IMR-90 (cell line): ENCODE measurements around the gene NPR2. TPM values are rescaled to one million over a fixed set of nuclear protein-coding genes. Genes with fewer than 3 reads are reported as not detected.
A peak's percentile ranks its signal among the peaks of the same experiment; 100 is the strongest.

Source experiments
- ATAC-seq: fragments of 200-7000 bp; cut with Tn5 transposase; 2 replicates; pipeline ENCODE4 v1.9.1; 2020; ENCODE audit warnings: low read depth, mild to moderate bottlenecking, moderate library complexity
- BruUV-seq: library from RNA; stranded (reverse); fragments of 400-500 nt; replicated peaks from 2 replicates; lab custom pipeline; 2021; lab: Mats Ljungman, UMichigan
- CTCF ChIA-PET: fragments of 300-600 bp; formaldehyde crosslinking; extraction: SDS; loops from one replicate; lab custom pipeline; 2021; ENCODE audit warnings: antibody characterized with exemption; lab: Yijun Ruan, JAX
- POLR2A ChIA-PET: fragments of 300-600 bp; sonication (Branson Sonifier 250); formaldehyde crosslinking; loops from one replicate; lab custom pipeline; 2022; ENCODE audit warnings: antibody characterized with exemption; ENCODE audit not compliant: unreplicated experiment; lab: Charles Lee
- DNase-seq: peaks from one replicate; pipeline ENCODE4 v3.0.0; 2013
- H2AFZ ChIP-seq: replicated peaks from 2 replicates; pipeline ENCODE3; 2013; ENCODE audit warnings: low read length, mild to moderate bottlenecking; ENCODE audit not compliant: poor library complexity
- H2AK5ac ChIP-seq: 2 replicates; pipeline ENCODE4 v1.6.1; 2013; ENCODE audit warnings: low read depth, low read length, inconsistent platforms
- H2AK9ac ChIP-seq: replicated peaks from 2 replicates; pipeline ENCODE3; 2013; ENCODE audit warnings: mild to moderate bottlenecking, low read depth, low read length, moderate library complexity; ENCODE audit not compliant: poor library complexity
- H2BK120ac ChIP-seq: 2 replicates; pipeline ENCODE4 v1.6.1; 2013; ENCODE audit warnings: low read depth, low read length, inconsistent platforms
- H2BK15ac ChIP-seq: 3 replicates; pipeline ENCODE4 v1.6.1; 2013; ENCODE audit warnings: low read depth, low read length, inconsistent platforms
- H2BK20ac ChIP-seq: 2 replicates; pipeline ENCODE4 v1.6.1; 2013; ENCODE audit warnings: low read depth, mild to moderate bottlenecking, inconsistent platforms, low read length, moderate library complexity
- H2BK5ac ChIP-seq: 2 replicates; pipeline ENCODE4 v1.6.1; 2013; ENCODE audit warnings: mild to moderate bottlenecking, low read depth, low read length, inconsistent platforms; ENCODE audit not compliant: poor library complexity, severe bottlenecking
- H3K14ac ChIP-seq: replicated peaks from 2 replicates; pipeline ENCODE4 v1.6.1; 2013; ENCODE audit warnings: low read depth, low read length, inconsistent platforms
- H3K18ac ChIP-seq: 2 replicates; pipeline ENCODE4 v1.6.1; 2013; ENCODE audit warnings: low read depth, low read length, control low read depth
- H3K23ac ChIP-seq: 2 replicates; pipeline ENCODE4 v1.6.1; 2013; ENCODE audit warnings: low read depth, low read length, inconsistent platforms
- H3K27ac ChIP-seq: 2 replicates; pipeline ENCODE4 v1.5.1; 2013; ENCODE audit warnings: mild to moderate bottlenecking, control low read depth, low read length; ENCODE audit not compliant: insufficient read depth
- H3K27me3 ChIP-seq: 2 replicates; pipeline ENCODE4 v1.6.1; 2013; ENCODE audit warnings: low read length; ENCODE audit not compliant: control insufficient read depth, insufficient read depth
- H3K36me3 ChIP-seq: 2 replicates; pipeline ENCODE4 v1.6.1; 2013; ENCODE audit warnings: low read length, mixed read lengths; ENCODE audit not compliant: control insufficient read depth, insufficient read depth
- H3K4ac ChIP-seq: 2 replicates; pipeline ENCODE4 v1.6.1; 2013; ENCODE audit warnings: low read depth, low read length, inconsistent platforms
- H3K4me1 ChIP-seq: 2 replicates; pipeline ENCODE4 v1.6.1; 2013; ENCODE audit warnings: low read length, mixed read lengths; ENCODE audit not compliant: control insufficient read depth, insufficient read depth
- H3K4me2 ChIP-seq: 2 replicates; pipeline ENCODE4 v1.6.1; 2013; ENCODE audit warnings: low read depth, mild to moderate bottlenecking, control low read depth, low read length, moderate library complexity
- H3K4me3 ChIP-seq: 2 replicates; pipeline ENCODE4 v1.5.1; 2013; ENCODE audit warnings: low read depth, mild to moderate bottlenecking, control low read depth, low read length, moderate library complexity; ENCODE audit not compliant: insufficient read depth
- H3K56ac ChIP-seq: 2 replicates; pipeline ENCODE4 v1.6.1; 2013; ENCODE audit warnings: low read length, inconsistent platforms; ENCODE audit not compliant: insufficient read depth; ENCODE audit errors: extremely low read depth
- H3K79me1 ChIP-seq, 2 experiments: 2 replicates each; pipeline ENCODE4 v1.6.1; 2013; ENCODE audit warnings: low read length in 2 of 2, inconsistent platforms in 1 of 2, low read depth in 1 of 2
- H3K9ac ChIP-seq: 2 replicates; pipeline ENCODE4 v1.6.1; 2013; ENCODE audit warnings: low read depth, low read length, control low read depth
- H3K9me1 ChIP-seq: 2 replicates; pipeline ENCODE4 v1.6.1; 2013; ENCODE audit warnings: low read length, inconsistent platforms; ENCODE audit not compliant: insufficient read depth
- H3K9me3 ChIP-seq: 2 replicates; pipeline ENCODE4 v1.6.1; 2013; ENCODE audit warnings: low read length; ENCODE audit not compliant: control insufficient read depth, insufficient read depth
- H4K20me1 ChIP-seq: 2 replicates; pipeline ENCODE4 v1.6.1; 2013; ENCODE audit warnings: low read length, inconsistent platforms; ENCODE audit not compliant: insufficient read depth
- H4K5ac ChIP-seq: 2 replicates; pipeline ENCODE4 v1.6.1; 2013; ENCODE audit warnings: mild to moderate bottlenecking, low read depth, low read length, control low read depth
- H4K8ac ChIP-seq, 2 experiments: 2 replicates each; pipeline ENCODE4 v1.6.1; 2013; ENCODE audit warnings: low read depth in 2 of 2, low read length in 2 of 2, control low read depth in 1 of 2, inconsistent platforms in 1 of 2
- H4K91ac ChIP-seq: 2 replicates; pipeline ENCODE4 v1.6.1; 2013; ENCODE audit warnings: low read depth, low read length, inconsistent platforms; ENCODE audit not compliant: insufficient read depth
- CTCF ChIP-seq: conservative IDR thresholded peaks from 2 replicates; pipeline ENCODE4 v1.5.1; 2012; ENCODE audit warnings: mild to moderate bottlenecking, low read depth, low read length, improper control_type of control experiment
- ELK1 ChIP-seq: fragments of 150-350 bp; IDR thresholded peaks from 2 replicates; pipeline ENCODE4 v1.6.1; 2016; ENCODE audit warnings: low read depth, mild to moderate bottlenecking, low read length, moderate library complexity, borderline replicate concordance
- RAD21 ChIP-seq: IDR thresholded peaks from 2 replicates; pipeline ENCODE4 v1.6.1; 2012; ENCODE audit warnings: low read length, improper control_type of control experiment
- WGBS, 2 experiments: methylation state at CpG; one replicate each; pipeline versions ENCODE4 v1.1.5 to v1.1.7; 2013; ENCODE audit warnings: missing lambda C conversion rate in 2 of 2; ENCODE audit not compliant: insufficient read length in 1 of 2; ENCODE audit errors: extremely low coverage in 2 of 2; 5-methylcytosine and 5-hydroxymethylcytosine counted together
- dilution Hi-C: fragments of 300-500 bp; cut with HindIII; formaldehyde crosslinking; loops from one replicate; pipeline ENCODE4 v1.14.3; 2018; ENCODE audit warnings: low sequenced_read_pairs; ENCODE audit not compliant: unreplicated experiment
- in situ Hi-C: fragments of 300-500 bp; cut with MboI; formaldehyde crosslinking; loops from 3 replicates; pipeline ENCODE4 v1.14.3; 2019; ENCODE audit warnings: low sequenced_read_pairs, inconsistent platforms, mixed read lengths
- intact Hi-C: fragments of 100-400 bp; cut with micrococcal nuclease; formaldehyde crosslinking; loops from 2 replicates; pipeline ENCODE4 v1.10.0; 2022
- polyA plus RNA-seq, 3 experiments: library from polyadenylated mRNA; depleted of rRNA; stranded (reverse); fragments of >200 nt; gene quantifications; 2 replicates each; pipeline ENCODE4 v1.2.3, GENCODE V29; 2012; ENCODE audit warnings: low replicate concordance in 1 of 3
- total RNA-seq: library from RNA; depleted of rRNA; stranded (reverse); fragments of >200 nt; gene quantifications from 2 replicates; pipeline ENCODE4 v1.2.3, GENCODE V29; 2012

The NPR2 gene
- total and polyA plus RNA-seq, 2 of the 4 experiments (the other 2 are of a cell fraction): 5.2 to 35.7 TPM

GRCh38 chr9:35835216-35835632 is 43.8 kb downstream of the NPR2 start:
- Histone ChIP-seq H3K4ac (no peak overlapping the region), H3K9me3 (no peaks in the 10 kb centered on the region), H2AK5ac (no peak overlapping the region), H3K27ac (no peak overlapping the region), H3K4me3 (no peak overlapping the region), H2BK20ac (no peak overlapping the region), H2BK5ac (no peak overlapping the region), H4K91ac (no peak overlapping the region), H2BK120ac (no peak overlapping the region), H2AFZ (no peak overlapping the region), H3K9ac (no peak overlapping the region), H3K56ac (no peak overlapping the region), H4K5ac (no peak overlapping the region), H3K14ac (no peak overlapping the region), H2BK15ac (no peak overlapping the region), H3K79me1 (peaks cover 2 to 9% of the 10 kb centered on the region in 2 experiments; a peak in 3 of 4 replicates), H4K20me1 (no peaks in the 10 kb centered on the region), H3K36me3 (no peaks in the 10 kb centered on the region), H3K4me1 (no peaks in the 10 kb centered on the region), H3K27me3 (no peaks in the 10 kb centered on the region), H3K18ac (no peak overlapping the region), H4K8ac (no peak overlapping the region), H3K23ac (no peak overlapping the region), H3K9me1 (peaks cover 7% of the 10 kb centered on the region; the same call in 1 of the 2 replicates), H3K4me2 (no peak overlapping the region), H2AK9ac (no peak overlapping the region)
- dilution Hi-C loops: no loop called here
- ChIA-PET POLR2A (no interaction called here), CTCF (interaction anchor here (1.1 to 1.2 kb wide), 2 partner anchors 9 to 16 kb away, joined by 3 to 4 read pairs; no protein-coding TSS in a partner anchor)
- DNase-seq (no peak), ATAC-seq (no peak)
- BruUV-seq: no TSS peak
- WGBS, 2 experiments: 100% methylated on average over 1 of the region's 3 CpGs; no CpG with 5 or more reads in 1 of the 2 experiments
- in situ Hi-C loops: no loop called here
- intact Hi-C loops: no loop called here
- TF ChIP-seq ELK1 (no peak), CTCF (0 out of 2 replicates have a peak, but pooled peaks have one; percentile 10), RAD21 (0 out of 2 replicates have a peak, but pooled peaks have one; percentile 8)
